ENCODE data around the gene IQSEC3.

- TF ChIP-seq EZH2phosphoT487 (IDR thresholded peaks at IDR 0.05; ENCODE audit: borderline replicate concordance, low read depth, low read length) (no peak), CTCF (conservative IDR thresholded peaks at IDR 0.05; ENCODE audit: low read length) (no peak)
Measured at GRCh38 chr12:22530-23201, 43.9 kb upstream of the IQSEC3 start.

All from OCI-LY7 (cell line).